ENCODE results near the gene PTPRE.

The PTPRE gene

DNA sequence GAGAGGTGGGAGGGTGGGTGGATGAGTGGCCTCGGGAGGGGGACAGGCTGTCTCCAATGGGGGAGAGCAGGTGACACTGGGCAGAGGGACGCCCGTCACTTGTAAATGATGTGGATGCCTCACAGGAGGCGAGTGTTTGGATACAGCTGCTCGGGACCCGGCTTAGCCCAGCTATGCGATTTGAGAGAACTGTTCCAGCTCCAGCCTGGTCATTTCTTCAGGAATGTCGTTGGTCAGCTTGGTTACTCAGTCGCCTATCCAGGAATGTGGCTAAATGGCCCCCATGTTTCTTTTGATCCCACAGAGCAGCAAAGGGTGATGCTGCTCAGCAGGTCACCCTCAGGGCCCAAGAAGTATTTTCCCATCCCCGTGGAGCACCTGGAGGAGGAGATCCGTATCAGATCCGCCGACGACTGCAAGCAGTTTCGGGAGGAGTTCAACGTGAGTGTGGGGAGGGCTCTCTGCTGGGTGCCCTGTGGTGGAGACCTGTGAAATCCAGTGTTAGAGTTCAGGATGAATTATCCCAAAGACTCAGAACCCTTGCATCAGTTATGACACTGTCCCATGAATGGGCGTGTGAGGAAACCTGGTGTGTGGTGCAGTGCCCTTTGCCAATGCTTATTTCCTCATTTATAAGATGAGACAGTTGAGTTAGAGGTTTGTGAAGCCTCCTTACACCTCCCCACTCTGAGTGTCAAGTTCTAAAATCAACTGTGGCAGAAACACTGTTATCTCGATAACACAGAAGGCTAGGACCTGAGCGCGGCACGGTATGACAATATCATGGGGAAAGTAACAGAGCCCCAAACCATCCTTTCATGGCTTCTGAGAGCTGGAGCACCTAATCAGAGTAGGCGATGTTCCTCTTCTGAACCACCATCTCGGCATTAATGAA, 142.6 kb downstream of the PTPRE start:
- no peak for DNase-seq

DNA sequence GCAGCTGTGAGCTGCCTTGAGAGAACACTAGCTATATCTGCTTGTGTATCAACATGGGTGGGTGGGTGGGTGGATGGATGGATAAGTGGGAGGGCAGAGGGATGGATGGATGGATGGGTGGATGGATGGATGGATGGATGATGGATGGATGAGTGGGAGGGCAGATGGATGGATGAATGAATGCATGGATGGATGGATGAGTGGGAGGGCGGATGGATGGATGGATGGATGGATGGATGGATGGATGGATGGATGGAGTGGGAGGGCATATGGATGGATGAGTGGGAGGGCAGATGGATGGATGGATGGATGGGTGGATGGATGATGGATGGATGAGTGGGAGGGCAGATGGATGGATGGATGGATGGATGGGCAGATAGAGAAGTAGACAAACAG, 143.2 kb downstream of the PTPRE start:
- DNase-seq: no peak

DNA sequence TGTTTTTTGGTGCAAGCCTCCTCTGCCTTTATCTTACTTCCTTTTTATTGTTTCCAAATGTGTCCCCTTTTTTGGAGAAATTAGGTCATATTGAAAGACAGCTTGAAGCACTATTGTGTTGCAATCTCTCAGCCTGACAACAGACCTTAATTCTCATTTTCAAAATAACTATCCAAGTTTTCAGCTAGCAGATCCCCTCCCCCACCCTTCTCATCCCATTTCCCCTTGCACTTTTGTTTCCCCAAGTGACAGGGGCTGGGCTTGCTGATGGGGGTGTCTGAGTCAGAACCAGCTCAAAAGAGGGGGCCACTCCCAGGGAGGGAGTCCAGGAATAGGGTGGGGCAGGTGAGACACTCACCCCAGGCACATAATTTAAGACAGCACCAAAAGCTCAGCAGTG, 144.0 kb downstream of the PTPRE start:
- DNase-seq: no peak

DNA sequence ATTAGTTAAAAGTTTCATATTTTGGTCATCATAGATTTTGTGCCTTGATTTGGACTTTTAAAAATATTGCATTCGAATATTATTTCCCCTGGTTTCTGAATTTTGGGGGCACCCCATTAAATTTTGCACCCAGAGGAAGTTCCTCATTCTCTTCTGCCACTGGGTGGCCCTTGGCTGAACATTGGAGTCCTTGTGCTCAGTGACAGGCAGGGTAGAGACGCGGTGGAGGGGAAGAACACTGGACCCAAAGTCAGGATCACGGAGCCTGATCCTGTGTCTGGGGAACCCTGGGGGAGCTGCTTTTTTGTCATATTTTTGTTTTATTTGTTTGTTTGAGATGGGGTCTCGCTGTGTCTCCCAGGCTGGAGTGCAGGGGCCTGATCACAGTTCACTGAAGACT, 144.6 kb downstream of the PTPRE start:
- DNase-seq: no peak

DNA sequence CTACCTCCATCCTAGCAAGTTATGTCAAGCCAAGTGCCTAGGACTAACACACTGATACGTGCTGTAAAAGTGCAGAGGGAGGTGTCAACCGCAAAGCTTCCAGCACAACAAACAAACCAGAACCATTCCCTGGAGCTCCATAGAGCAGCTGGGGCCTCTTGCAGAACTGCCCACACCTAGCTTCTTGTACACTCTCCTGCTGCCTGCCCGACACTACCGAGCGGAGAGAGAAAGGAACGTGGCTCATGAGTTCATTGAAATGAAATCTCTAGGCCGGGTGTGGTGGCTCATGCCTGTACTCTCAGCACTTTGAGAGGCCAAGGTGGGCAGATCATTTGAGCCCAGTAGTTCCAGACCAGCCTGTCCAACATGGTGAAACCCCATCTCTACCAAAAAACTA, 145.8 kb downstream of the PTPRE start:
- no peak for DNase-seq

DNA sequence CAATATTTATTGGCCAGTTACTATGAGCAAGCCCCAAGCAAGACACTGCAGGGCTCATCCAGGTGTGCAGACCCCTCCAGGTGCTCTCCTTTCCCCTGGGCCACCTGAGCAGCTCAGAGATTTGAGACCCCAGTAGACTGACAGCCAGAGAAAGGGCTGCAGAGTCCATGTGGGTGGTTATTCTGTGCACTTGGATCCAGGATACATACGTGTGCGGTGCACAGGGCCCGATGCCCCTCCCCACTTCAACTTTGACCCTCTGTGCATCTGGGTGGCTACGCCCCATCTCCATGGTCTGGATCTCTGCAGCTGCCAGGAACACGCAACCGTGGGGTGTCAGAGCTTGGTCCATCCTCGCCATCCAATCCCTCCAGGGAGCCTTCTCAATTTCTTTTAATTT, 146.5 kb downstream of the PTPRE start:
- DNase-seq: no peak

DNA sequence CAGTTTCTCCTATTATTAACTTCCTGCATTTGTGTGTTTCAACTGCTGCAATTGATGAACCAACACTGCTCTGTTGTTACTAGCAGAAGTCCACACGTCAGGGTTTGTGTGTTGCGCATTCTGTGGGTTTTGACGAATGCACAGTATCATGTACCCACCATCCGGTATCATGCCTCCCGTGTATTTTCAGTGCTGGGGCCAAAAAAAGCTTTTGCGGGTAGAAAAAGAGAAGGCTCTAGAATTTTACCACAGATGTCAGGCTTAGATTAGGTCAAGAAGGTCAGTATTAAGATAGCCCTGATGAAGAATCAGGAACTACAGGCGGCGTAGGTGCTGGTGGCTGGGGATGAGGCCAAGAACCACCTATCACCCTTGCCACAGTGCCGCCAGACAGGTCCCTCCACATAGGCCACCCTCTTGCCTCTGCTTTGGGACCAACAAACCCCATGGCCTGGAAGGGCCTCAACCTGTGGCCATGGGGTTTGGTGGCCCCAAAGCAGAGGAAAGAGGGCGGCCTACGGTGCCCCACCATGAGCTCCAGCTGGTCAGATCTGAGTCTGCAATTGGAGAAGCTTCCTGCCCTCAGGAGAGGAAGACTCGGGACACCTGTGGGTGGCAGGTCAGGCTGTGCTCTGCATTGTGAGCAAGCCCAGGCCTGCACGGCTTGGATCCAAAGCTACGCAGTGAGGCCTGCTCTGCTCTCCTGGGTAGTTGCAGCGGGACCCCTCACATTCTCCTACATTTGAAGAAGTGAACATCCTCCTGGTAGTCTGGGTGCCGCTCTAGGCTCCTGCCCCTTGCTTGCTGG, 147.5 kb downstream of the PTPRE start:
- no peak for DNase-seq

DNA sequence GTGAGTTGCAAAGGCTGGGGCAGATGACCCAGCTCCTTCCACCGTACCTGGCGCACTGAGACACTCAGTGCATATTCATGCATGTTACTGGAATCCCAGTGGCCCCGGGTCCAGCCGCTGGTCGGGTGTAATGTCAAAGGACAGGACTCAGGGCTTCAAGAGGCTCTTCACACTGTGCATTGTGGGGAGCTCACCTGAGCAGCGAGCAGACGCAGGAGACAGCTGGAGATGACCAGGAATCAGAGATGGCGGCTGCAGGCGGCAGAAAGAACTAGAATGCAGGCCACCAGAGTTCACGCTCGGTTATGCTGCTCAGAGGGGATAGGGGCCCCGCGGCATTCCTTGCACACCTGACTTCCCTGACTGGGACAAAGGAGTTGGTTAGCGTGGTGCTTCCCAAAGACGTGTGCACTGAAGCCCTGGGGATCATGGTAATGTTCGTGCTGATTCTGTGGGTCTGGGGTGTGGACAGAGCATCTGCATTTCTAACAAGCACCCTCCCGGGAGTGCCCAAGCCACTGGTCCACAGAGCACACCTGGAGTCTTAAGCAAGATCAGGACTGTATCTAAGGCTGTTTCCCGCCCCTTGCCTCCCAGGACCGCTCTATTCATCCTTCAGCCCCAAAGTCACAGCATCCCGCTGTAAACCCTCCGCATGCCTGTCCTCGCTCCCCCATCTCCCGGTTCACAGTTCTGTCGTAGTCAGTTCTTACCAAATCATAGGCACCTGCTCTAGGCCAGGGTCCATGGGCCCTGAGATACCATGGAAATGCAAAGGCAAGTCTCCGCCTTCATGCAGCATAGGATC, 148.4 kb downstream of the PTPRE start:
- no peak for DNase-seq

DNA sequence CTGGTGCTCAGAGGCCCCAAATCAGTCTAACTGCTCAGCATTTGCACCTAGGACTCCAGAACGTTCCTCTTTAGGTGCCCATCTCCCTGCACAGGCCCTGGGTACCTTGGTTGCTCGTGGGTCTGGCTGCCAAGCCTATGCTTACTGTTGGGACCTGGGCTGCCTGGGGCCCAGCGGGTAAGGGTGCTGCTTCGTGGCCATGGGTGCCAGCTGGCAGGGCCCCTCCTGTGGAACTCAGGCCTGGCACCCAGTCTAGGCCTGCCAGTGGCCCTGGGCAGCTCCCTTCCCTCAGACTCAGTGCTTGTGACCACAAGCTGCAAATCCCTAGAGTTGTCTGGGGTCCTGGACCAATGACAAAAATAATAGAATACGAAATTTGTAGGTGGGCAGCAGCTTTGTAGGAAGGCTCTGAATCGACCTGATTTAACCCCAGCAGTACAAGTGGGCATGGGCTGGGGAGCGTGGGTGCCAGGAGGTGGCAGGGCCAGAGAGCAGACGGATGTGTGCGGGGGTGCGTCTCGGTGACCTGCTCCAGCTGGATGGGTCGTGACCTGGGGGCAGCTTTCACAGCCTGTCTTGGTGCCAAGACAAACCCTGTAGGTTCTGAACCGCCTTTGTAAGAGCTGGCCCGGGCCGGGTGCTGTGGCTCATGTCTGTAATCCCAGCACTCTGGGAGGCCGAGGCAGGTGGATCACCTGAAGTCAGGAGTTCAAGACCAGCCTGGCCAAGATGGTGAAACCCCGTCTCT, 149.6 kb downstream of the PTPRE start:
- no peak for DNase-seq

DNA sequence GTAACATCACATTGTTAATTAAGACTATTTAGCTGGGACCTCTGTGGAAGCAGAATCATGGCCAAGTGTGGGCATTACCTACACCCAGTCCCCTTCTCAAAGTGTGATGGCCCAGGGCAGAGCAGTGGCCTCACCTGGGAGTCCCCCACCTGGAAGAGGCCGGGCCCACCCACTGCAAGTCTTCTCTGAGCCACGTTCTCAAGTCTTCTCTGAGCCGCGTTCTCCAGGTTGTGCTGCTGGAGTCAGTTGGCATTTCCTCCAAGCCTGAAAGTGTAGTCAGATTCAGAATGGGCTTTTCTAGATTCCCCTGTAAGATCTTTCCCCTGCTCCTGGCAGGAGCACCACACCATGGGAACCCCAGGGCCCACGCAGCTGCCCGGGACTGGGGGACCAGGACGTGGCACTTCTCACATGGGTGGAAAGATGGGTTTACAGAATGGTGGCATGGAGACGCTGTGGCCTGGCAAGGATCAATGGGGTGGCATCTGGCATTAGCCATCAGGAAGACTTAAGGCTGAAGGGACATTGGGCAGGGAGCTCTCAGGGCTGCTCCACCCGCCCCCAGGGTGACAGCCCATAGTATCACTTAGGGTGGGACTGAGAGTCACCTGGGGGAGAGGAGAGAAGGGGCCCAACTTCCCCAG, 151.3 kb downstream of the PTPRE start:
- no peak for DNase-seq

DNA sequence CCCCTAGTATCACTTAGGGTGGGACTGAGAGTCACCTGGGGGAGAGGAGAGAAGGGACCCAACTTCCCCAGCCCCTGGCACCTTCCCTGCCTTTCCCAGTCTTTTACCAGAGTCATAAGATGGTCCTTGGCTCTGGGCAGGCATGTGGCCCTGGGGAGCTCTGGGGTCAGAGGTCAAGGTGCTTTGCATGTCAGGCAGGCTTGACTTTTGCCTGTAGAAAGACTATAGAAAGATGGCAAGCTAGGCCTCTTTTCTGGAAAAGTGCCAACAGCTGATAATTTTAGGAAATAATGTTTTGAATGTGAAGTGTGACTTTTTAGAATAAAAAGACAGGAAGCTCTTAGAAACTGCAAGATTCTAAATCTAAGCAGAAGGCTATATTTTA, 151.8 kb downstream of the PTPRE start:
- DNase-seq: no peak

DNA sequence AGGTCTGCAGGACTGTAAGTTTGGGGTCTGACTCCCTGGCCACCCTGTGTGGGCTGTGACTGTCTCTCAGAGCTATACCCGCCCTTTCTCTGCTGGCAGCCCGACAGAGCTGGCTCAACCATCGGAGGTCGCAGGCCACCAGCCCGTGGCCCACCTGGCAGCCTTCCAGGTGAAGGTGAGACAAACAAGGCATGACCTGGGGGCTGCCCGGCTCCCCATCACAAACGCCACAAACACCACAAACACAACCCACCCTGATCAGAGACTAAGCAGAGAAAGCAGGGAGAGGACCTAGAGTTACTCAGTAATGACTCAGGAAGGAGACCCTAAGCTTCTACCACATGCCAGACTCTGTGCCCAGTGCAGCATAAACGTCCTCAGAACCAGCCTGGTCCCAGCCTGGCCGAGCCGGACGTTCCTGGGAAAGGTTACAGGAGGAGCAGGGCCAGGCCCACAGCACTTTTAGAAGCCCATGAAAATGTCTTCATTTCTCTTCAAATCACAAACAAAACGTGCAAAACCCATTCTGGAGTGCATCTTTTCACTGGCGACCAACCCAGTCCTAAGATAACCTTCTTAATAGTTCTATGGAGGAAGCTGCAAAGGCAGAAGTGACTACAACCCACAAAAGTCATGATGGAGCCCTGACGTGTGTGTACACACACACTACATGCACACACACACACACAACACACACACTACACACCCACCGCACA, 152.5 kb downstream of the PTPRE start:
- no peak for DNase-seq

DNA sequence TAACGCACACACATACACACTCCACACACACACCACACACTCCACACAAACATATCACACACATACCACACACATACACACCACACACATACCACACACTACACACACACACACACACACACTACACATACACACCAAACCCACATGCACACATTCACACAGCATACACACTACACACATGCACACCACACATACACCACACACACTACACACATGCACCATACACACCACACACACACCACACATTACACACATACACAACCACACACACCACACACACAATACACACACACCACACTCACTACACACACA, 153.0 kb downstream of the PTPRE start:
- DNase-seq: no peak

DNA sequence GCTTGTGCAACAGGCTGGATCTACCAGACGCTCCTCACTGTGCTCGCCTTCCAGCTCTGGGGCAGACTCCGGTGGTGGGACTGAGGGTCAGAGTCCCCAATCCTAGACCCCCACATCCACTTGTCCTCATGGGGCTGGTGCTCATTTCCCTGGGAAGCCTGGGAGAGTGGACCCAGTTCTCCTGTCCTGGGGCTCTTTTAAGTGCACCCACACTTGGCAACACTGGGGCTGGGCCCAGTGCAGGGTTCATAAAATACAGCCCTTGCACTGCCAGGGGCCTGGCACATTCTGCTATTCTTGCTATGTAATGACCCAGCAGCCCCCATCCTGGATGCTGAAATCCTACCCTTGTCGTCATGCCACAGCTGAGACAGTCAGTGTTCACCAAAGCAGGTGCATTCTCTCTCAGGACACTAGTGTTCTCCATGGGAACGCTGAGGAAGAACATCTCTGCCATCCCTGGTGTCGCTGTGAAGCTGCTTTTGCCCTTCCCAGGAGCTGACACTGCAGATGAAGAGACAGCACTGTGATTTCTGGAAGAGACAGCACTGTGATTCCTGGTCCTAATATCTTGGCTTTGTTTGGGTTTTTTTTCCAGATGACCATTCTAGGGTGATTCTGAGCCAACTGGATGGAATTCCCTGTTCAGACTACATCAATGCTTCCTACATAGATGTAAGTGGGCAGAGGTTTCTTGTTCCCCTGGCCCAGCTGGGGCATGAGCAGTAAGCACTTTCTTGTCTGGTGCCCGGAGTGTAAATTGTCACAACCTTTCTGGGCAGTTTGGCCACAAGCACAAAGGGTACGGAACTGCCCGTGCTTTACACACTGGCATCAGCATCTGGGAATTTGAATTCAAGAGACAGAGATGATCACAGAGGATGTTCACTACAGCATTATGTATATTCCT, 153.7 kb downstream of the PTPRE start:
- DNase-seq: no peak

DNA sequence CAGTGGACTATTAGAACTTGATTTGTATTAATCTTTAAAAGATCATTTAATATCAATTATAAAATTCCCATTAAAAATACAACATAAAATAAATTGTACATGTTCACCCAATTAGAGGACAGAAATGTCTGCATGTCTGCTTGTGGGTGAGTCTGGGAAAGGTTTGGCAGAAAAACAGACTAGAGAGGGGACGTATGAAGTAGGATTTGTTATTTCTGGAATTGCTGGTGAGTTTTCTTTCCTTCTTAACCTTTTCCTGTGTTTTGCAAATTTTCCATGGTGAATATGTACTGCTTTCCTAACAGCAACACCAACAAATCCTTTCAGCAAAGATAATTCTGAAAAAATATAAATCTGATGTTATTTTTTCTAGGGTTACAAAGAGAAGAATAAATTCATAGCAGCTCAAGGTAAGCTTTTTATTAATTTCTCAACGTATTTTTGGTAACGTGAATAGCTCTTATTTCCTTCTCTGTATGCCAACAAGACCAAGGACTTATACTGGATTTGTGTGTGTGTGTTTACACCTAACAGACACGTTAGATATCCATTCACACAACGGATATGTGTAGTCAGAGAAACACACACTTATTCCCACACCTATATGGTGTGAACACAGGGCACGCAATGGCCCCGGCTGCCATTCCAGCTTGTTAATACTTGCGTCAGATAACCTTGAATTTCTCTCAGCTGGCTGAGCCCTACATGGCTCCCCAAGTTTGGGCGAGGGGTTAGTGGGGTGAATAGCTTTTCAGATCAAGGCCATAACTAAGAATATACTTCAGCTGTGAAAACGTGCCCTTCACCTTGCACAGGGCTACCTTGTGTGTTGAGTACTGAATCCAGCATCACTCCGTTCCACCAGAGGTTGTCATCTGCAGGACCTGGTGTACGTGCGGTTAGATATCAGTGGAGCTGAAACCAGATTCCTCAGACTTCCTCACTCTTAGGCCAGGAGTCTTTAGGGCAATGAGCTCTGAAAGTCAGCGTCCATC, 154.7 kb downstream of the PTPRE start:
- no peak for DNase-seq

DNA sequence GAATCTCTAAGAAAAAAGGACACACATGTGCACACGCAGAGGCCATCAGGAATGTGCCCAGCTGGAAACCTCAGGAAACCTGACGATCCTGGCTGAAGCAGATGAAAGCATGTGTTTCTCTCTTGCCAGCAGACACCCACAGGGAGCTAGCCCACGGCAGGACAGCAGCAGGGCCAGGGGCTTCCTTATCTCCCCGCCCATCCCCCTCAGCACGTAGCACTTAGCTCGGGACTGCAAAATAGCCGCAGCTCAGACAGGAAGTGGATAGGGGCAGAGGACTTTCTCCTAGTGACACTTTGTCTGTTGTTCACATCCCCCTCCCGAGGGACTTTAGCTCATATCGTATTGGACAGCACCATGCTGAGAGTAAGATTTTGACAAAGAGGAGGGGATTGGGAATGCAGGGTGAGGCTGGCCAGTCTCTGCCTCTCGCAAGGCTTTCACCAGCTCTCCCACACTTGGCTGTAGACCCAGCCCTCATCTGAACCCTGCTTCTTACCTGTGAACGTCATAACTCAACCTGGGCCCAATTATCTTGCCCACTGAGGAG, 155.5 kb downstream of the PTPRE start:
- no peak for DNase-seq

DNA sequence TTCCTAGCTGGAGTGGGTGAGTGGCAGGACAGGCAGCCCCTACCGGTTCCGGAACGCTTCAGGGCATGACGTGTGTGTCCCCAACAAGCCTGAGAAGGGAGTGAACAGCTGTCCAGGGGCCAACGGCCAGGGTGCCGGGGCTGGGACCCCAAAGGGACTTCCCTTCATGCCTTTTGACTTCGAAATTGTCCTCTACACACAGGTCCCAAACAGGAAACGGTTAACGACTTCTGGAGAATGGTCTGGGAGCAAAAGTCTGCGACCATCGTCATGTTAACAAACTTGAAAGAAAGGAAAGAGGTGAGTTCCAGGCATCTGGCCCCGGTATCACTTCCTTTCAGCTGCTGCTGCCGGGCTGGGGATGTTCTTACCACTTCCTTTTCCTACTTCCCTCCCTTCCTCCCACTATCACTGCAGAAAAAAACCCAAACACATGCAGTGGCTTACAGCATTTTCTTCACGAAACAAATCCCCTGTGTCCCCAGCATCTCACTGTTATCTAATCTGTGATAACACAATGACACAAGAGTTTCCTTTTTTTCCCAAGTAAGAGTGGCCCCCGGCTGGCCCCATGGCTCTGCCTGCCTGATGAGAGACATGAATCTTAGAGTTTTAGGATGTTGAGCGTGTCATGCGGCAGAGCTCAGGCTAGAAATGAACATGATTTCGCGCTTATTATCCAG, 156.1 kb downstream of the PTPRE start:
- DNase-seq: no peak

DNA sequence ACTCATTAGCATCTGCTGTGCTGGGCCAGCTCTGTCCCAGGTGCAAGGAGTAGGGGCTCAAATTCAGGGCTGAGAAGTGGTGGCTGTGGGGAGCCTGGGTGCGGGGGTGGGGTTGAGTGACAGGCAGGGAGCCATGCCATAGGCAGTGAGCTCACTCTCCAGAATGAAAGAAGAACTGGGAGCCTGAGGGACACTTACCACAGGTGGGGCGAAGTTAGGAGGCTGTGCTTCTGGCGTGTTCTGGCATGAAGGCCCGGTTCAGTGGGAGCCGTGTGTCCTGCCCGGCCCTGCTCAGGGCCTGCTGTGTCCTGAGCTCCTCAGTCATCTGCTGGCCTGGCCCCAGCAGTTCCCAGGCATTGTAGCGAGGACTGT, 156.8 kb downstream of the PTPRE start:
- DNase-seq: no peak

Measured in NCI-H1105 (cell line).